SHP77 treated with DMSO at 0.1 percent for 48 hours (cell line): Measurements from ENCODE around the gene COA3.

Experiments
- DNase-seq: peaks from one replicate; lab custom pipeline; 2025; lab: John Stamatoyannopoulos, UW

COA3 gene

GRCh38 chr17:42750739-42751344, 47.7 kb downstream of the COA3 start:
- DNase-seq: no peak

- no peak for DNase-seq
Measured at GRCh38 chr17:42748908-42749798, 49.4 kb downstream of the COA3 start.

DNA sequence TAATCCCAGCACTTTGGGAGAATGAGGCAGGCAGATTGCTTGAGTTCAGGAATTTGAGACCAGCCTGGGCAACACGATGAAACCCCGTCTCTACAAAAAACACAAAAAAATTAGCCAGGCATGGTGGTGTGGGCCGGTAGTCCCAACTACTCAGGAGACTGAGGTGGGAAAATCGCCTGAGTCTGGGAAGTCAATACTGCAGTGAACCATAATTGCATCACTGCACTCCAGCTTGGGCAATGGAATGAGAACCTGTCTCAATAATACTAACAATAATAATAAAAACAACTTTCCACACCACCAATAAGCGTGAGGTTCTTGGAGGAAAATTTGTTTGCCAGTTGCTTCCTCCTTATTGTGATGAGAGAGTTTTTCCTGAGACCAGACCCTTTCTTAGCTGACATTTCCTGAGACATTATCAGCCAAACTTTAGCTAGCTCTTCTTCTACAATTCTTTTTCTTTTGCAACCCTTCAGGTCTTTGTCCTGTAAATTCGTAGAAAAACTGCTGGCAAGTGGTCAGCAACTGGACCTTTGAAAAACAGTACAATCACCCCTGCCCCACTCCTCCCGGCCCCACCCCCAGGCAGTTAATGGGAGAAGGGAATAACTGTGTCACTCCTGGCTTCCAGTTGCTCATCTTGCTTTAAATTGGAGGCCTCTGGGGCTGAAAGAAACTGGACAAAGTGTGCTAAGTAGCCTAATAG, 50.1 kb downstream of the COA3 start:
- no peak for DNase-seq
